A549 (cell line): ENCODE data around the gene ARHGAP40. TPM values are rescaled to one million over a fixed set of nuclear protein-coding genes. Genes with fewer than 3 reads are reported as not detected.

Experiments
- ATAC-seq, 2 experiments: fragments of 200-7000 bp in 1 of 2; fragments of >200 bp in 1 of 2; cut with Nextera tagmentation in 1 of 2; cut with Tn5 transposase in 1 of 2; 3 replicates each; pipeline versions ENCODE4 v1.8.0 to v1.9.1; 2018 to 2020; ENCODE audit warnings: mild to moderate bottlenecking in 1 of 2, moderate library complexity in 1 of 2
- CTCF ChIA-PET: fragments of 300-600 bp; sonication (Branson Sonifier 250); formaldehyde crosslinking; extraction: SDS; loops from one replicate; lab custom pipeline; 2021; ENCODE audit warnings: antibody characterized with exemption, inconsistent platforms; lab: Yijun Ruan, JAX
- POLR2A ChIA-PET: fragments of 350-600 bp; formaldehyde crosslinking; extraction: SDS; loops from one replicate; lab custom pipeline; 2021; ENCODE audit warnings: antibody characterized with exemption, inconsistent platforms; lab: Yijun Ruan, JAX
- DNase-seq, 2 experiments: peaks; one replicate each; pipeline versions ENCODE4 v3.0.0 to v3.0.0-alpha.2; 2011 to 2016; ENCODE audit warnings: low read depth in 1 of 2, low spot score in 1 of 2
- FAIRE-seq: peaks from 2 replicates; lab custom pipeline; 2011; peaks lifted over from hg19 to GRCh38; lab: Jason Lieb, UNC
- H3K27ac ChIP-seq, 2 experiments: fragments of >200 bp; sonication (Bioruptor Twin); formaldehyde crosslinking; 3 replicates each; pipeline ENCODE4 v1.5.1; 2016 to 2017
- H3K4me1 ChIP-seq: fragments of >200 bp; sonication (Bioruptor Twin); formaldehyde crosslinking; 3 replicates; pipeline ENCODE4 v1.6.1; 2016
- H3K4me2 ChIP-seq: fragments of >200 bp; sonication (Bioruptor Twin); formaldehyde crosslinking; 3 replicates; pipeline ENCODE4 v1.6.1; 2016
- H3K4me3 ChIP-seq: fragments of >200 bp; sonication (Bioruptor Twin); formaldehyde crosslinking; 3 replicates; pipeline ENCODE4 v1.5.1; 2016
- H3K9me3 ChIP-seq: fragments of >200 bp; sonication (Bioruptor Twin); formaldehyde crosslinking; 3 replicates; pipeline ENCODE4 v1.6.1; 2016
- BCL3 ChIP-seq: fragments of >200 bp; sonication (Bioruptor Twin); formaldehyde crosslinking; IDR thresholded peaks from 3 replicates; pipeline ENCODE4 v1.6.1; 2016
- CBX8 ChIP-seq: fragments of 200-600 bp; sonication (generic); IDR thresholded peaks from 2 replicates; pipeline ENCODE4 v1.6.1; 2016
- CHD4 ChIP-seq: fragments of 200-600 bp; sonication (generic); IDR thresholded peaks from 2 replicates; pipeline ENCODE4 v1.6.1; 2016; ENCODE audit warnings: antibody characterized with exemption, mild to moderate bottlenecking, borderline replicate concordance
- ELK1 ChIP-seq: fragments of 150-350 bp; IDR thresholded peaks from 2 replicates; pipeline ENCODE4 v1.6.1; 2014; ENCODE audit warnings: low read depth, mild to moderate bottlenecking, low read length
- ESRRA ChIP-seq: fragments of 150-350 bp; IDR thresholded peaks from 2 replicates; pipeline ENCODE4 v1.6.1; 2014; ENCODE audit warnings: mild to moderate bottlenecking, low read length, borderline replicate concordance
- HDAC2 ChIP-seq: fragments of 200-600 bp; sonication (generic); IDR thresholded peaks from 2 replicates; pipeline ENCODE4 v1.6.1; 2016
- HES2 ChIP-seq: fragments of >200 bp; sonication (Bioruptor Twin); formaldehyde crosslinking; IDR thresholded peaks from 2 replicates; pipeline ENCODE4 v1.6.1; 2016
- HEYL ChIP-seq: fragments of 250-450 bp; sonication (Bioruptor Pico); IDR thresholded peaks from 2 replicates; pipeline ENCODE4 v1.8.0; 2021; ENCODE audit warnings: mild to moderate bottlenecking, moderate library complexity
- HMGXB4 ChIP-seq: fragments of 250-450 bp; sonication (Bioruptor Pico); IDR thresholded peaks from 2 replicates; pipeline ENCODE4 v1.5.0; 2021; ENCODE audit warnings: mild to moderate bottlenecking, moderate library complexity, borderline replicate concordance
- MAFK ChIP-seq: fragments of 450-650 bp; IDR thresholded peaks from 2 replicates; pipeline ENCODE4 v1.6.1; 2014; ENCODE audit not compliant: partially characterized antibody
- MAX ChIP-seq: IDR thresholded peaks from 2 replicates; pipeline ENCODE4 v1.6.1; 2012
- MAZ ChIP-seq: fragments of 150-350 bp; IDR thresholded peaks from 2 replicates; pipeline ENCODE4 v1.6.1; 2014; ENCODE audit warnings: antibody characterized with exemption, low read depth, low read length, borderline replicate concordance
- NFE2L2 ChIP-seq: fragments of 150-350 bp; conservative IDR thresholded peaks from 2 replicates; pipeline ENCODE4 v1.6.1; 2014; ENCODE audit warnings: low read length
- NPAS2 ChIP-seq: fragments of 250-450 bp; sonication (Bioruptor Pico); IDR thresholded peaks from 2 replicates; pipeline ENCODE4 v1.8.0; 2022; ENCODE audit warnings: mild to moderate bottlenecking, moderate library complexity, borderline replicate concordance
- PBX3 ChIP-seq: IDR thresholded peaks from 2 replicates; pipeline ENCODE4 v1.6.1; 2012
- PHF8 ChIP-seq: fragments of 200-600 bp; sonication (generic); IDR thresholded peaks from 2 replicates; pipeline ENCODE4 v1.6.1; 2016; ENCODE audit warnings: low read depth, mild to moderate bottlenecking, antibody characterized with exemption, moderate library complexity, borderline replicate concordance
- POLR2AphosphoS2 ChIP-seq: conservative IDR thresholded peaks from 2 replicates; pipeline ENCODE4 v1.6.1; 2012; ENCODE audit warnings: low read length, improper control_type of control experiment, inconsistent platforms
- RCOR1 ChIP-seq: fragments of 150-350 bp; IDR thresholded peaks from 2 replicates; pipeline ENCODE4 v1.6.1; 2014; ENCODE audit warnings: antibody characterized with exemption, low read length, low read depth
- RNF2 ChIP-seq: fragments of 200-600 bp; sonication (generic); IDR thresholded peaks from 2 replicates; pipeline ENCODE4 v1.6.1; 2016; ENCODE audit warnings: low read depth, mild to moderate bottlenecking, antibody characterized with exemption, moderate library complexity, borderline replicate concordance
- SMC3 ChIP-seq: fragments of >200 bp; sonication (Bioruptor Twin); formaldehyde crosslinking; IDR thresholded peaks from 3 replicates; pipeline ENCODE4 v1.6.1; 2018; ENCODE audit warnings: inconsistent platforms
- SREBF2 ChIP-seq: fragments of 450-650 bp; IDR thresholded peaks from 2 replicates; pipeline ENCODE4 v1.6.1; 2014; ENCODE audit warnings: mild to moderate bottlenecking, moderate library complexity
- USF2 ChIP-seq: fragments of 450-650 bp; IDR thresholded peaks from 2 replicates; pipeline ENCODE4 v1.6.1; 2014; ENCODE audit warnings: antibody characterized with exemption
- ZNF302 ChIP-seq: fragments of 250-450 bp; sonication (Bioruptor Pico); IDR thresholded peaks from 2 replicates; pipeline ENCODE4 v1.9.0; 2021; ENCODE audit warnings: inconsistent platforms, mild to moderate bottlenecking, moderate library complexity
- WGBS: methylation state at CpG from one replicate; pipeline ENCODE4 v1.1.6; 2017; ENCODE audit errors: missing lambda C conversion rate; 5-methylcytosine and 5-hydroxymethylcytosine counted together
- polyA plus RNA-seq, 4 experiments: library from polyadenylated mRNA; depleted of rRNA in 3 of 4; stranded (reverse); fragments of >200 nt; fragmentation: RNase III in 1 of 4; extraction: RNeasy Plus Mini Kit Qiagen cat#74134 plus additional on column Dnase treatment in 1 of 4; gene quantifications; 2 replicates in 3 of 4; 3 replicates in 1 of 4; pipeline ENCODE4 v1.2.3, GENCODE V29; 2011 to 2017

The ARHGAP40 gene
- polyA plus RNA-seq, 2 of the 4 experiments (the other 2 are of a cell fraction) = not detected

GRCh38 chr20:38586181-38586525, 15.5 kb upstream of the ARHGAP40 start (continued):
- TF ChIP-seq CHD4 (no peak), HDAC2 (no peak), ELK1 (no peak), SREBF2 (no peak)
- TF ChIP-seq, all 56 proteins: peak for 0

GRCh38 chr20:38588303-38588702, 13.3 kb upstream of the ARHGAP40 start:
- ChIA-PET POLR2A (no interaction called here), CTCF (no interaction called here)
- 63% methylated on average over 6 of the region's 6 CpGs for WGBS
- H3K27ac ChIP-seq = no peak overlapping the region
- H3K9me3 ChIP-seq = no peaks in the 10 kb centered on the region
- H3K4me2 ChIP-seq = no peak overlapping the region
- peaks cover 14% of the 10 kb centered on the region; the same call in 2 of the 3 replicates for H3K4me1 ChIP-seq
- ATAC-seq (no peak), DNase-seq (no peak), FAIRE-seq (no peak)
- no peak overlapping the region for H3K4me3 ChIP-seq
- TF ChIP-seq BCL3 (no peak), HMGXB4 (CRISPR knock-in tag) (no peak), MAX (no peak), SREBF2 (no peak), ELK1 (no peak), MAFK (no peak), NPAS2 (CRISPR knock-in tag) (no peak), MAZ (no peak), CBX8 (no peak), PHF8 (no peak)

GRCh38 chr20:38589351-38589750, 12.3 kb upstream of the ARHGAP40 start:
- DNase-seq (no peak), ATAC-seq (no peak), FAIRE-seq (no peak)
- ChIA-PET POLR2A (no interaction called here), CTCF (no interaction called here)
- Histone ChIP-seq H3K4me2 (no peak overlapping the region), H3K4me1 (peaks cover 14% of the 10 kb centered on the region; the same call in 2 of the 3 replicates), H3K9me3 (no peaks in the 10 kb centered on the region), H3K27ac (no peak overlapping the region), H3K4me3 (no peak overlapping the region)
- WGBS = 75% methylated on average over 4 of the region's 4 CpGs
- TF ChIP-seq PBX3 = no peak
- TF ChIP-seq MAFK = no peak
- TF ChIP-seq NFE2L2 = no peak
- no peak for TF ChIP-seq ESRRA
- TF ChIP-seq HEYL (CRISPR knock-in tag) = no peak
- no peak for TF ChIP-seq POLR2AphosphoS2
- no peak for TF ChIP-seq RNF2
- no peak for TF ChIP-seq RCOR1
- no peak for TF ChIP-seq HES2
- TF ChIP-seq USF2 = no peak
- no peak for TF ChIP-seq ZNF302 (CRISPR knock-in tag)
- no peak for TF ChIP-seq SMC3
- TF ChIP-seq PHF8 = no peak
- TF ChIP-seq CHD4 = no peak
